Measurements from ENCODE around the gene CEP72. TPM values are rescaled to one million over a fixed set of nuclear protein-coding genes. Genes with fewer than 3 reads are reported as not detected.

The CEP72 gene
- polyA plus RNA-seq, 1 experiment = 1.7 TPM

DNA sequence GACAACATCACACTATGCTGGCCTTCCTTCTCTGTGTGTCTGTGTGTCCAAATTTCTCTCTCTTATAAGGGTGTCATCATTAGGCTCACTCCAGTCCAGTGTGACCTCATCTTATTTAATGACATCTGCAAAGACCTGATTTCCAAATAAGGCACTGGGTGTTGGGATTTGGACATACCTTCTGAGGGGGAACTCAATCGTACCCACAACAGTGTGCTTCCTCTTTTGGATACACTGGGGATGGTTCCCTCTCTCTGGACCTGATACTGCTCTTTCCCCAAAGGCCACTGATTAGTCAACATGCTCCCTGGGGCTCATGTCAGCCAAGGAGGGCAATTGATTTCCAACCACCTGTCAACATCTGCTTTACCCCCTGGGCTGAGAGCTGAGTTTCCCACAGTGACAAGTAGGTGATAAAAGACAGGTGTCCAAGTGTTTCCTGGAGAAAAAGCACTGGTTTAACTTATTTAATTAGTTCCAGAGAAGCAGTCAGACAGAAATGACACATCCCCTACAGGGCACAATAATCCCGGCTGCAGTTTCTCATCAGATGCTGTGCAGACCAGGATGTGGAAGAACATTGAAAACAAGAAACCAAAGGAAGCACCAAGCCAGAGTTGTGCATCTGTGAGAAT is 17.8 kb upstream of the CEP72 start:
- CTCF ChIA-PET = no interaction called here
- TF ChIP-seq, protein P1, sequence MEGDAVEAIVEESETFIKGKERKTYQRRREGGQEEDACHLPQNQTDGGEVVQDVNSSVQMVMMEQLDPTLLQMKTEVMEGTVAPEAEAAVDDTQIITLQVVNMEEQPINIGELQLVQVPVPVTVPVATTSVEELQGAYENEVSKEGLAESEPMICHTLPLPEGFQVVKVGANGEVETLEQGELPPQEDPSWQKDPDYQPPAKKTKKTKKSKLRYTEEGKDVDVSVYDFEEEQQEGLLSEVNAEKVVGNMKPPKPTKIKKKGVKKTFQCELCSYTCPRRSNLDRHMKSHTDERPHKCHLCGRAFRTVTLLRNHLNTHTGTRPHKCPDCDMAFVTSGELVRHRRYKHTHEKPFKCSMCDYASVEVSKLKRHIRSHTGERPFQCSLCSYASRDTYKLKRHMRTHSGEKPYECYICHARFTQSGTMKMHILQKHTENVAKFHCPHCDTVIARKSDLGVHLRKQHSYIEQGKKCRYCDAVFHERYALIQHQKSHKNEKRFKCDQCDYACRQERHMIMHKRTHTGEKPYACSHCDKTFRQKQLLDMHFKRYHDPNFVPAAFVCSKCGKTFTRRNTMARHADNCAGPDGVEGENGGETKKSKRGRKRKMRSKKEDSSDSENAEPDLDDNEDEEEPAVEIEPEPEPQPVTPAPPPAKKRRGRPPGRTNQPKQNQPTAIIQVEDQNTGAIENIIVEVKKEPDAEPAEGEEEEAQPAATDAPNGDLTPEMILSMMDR (IDR thresholded peaks at IDR 0.05; ENCODE audit: insufficient read depth, low read depth, low read length) = no peak
- no peak for DNase-seq (ENCODE audit: low read depth)
- POLR2A ChIA-PET = no interaction called here
- Histone ChIP-seq H3K27me3 (ENCODE audit: control insufficient read depth, insufficient read depth, low read length) (peaks cover 13% of the 10 kb centered on the region), H3K36me3 (ENCODE audit: control insufficient read depth, insufficient read depth, low read length) (no peaks in the 10 kb centered on the region), H3K4me3 (ENCODE audit: low read depth, low read length) (no peak overlapping the region)

DNA sequence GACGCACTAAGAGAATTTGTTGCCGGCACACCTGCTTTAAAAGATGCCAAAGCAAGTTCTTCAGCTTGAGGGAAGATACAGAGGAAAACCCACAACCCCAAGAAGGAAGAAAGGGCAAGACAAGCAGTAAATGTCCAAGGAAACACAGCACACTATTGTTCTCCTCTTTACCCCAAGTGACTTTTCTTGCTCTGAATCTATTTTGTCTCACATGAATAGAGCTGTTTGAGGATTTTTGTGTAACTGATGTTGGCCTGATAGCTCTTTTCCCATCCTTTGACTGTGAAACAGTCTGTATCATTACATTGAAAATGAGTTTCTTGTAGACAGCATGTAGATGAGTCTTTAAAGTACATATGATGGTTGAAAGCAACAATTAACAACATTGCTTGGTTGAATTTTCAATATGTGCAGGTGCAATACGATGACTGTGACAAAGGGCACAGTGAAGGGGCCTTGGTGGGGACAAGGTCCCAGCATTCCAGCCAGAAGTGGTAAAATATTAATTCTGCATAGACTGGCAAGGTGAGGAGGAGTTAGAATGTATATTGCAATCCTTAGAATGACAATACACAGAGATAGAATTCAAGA is 16.8 kb upstream of the CEP72 start:
- POLR2A ChIA-PET = no interaction called here
- no peak for DNase-seq (ENCODE audit: low read depth)
- CTCF ChIA-PET = no interaction called here
- TF ChIP-seq, protein P1 (IDR thresholded peaks at IDR 0.05; ENCODE audit: insufficient read depth, low read depth, low read length) = no peak
- Histone ChIP-seq H3K4me3 (ENCODE audit: low read depth, low read length) (no peak overlapping the region), H3K36me3 (ENCODE audit: control insufficient read depth, insufficient read depth, low read length) (no peaks in the 10 kb centered on the region), H3K27me3 (ENCODE audit: control insufficient read depth, insufficient read depth, low read length) (peaks cover 13% of the 10 kb centered on the region)

DNA sequence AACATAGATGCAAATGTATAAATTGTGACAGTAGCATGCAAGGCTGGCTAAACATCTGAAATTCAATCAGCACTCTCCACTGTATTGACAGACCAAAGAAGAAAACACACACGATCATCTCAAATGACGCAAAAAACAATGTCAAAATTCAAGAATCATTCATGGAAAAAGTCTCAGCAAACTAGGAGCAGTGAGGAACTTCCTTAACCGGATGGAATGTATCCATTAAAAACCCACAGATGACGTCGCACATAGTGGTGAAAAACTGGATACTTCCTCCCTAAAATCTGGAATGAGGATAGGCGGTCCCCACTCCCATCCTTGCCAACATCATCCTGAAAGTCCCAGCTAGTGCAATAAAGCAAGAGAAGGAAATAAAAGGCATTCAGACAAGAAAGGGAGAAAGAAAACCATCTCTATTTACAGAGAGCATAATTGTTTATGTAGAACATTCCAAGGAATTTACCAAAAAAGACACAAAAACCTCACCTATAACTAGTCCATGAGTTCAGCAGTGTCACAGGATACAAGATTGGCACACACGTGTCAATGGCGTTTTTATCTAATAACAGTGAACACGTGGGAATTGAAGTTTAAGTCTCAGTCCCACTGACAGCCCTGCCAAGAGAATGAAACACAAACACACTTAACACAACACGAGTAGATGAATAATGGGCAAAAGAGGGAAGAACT is 14.1 kb upstream of the CEP72 start:
- Histone ChIP-seq H3K36me3 (ENCODE audit: control insufficient read depth, insufficient read depth, low read length) (no peaks in the 10 kb centered on the region), H3K4me3 (ENCODE audit: low read depth, low read length) (no peak overlapping the region), H3K27me3 (ENCODE audit: control insufficient read depth, insufficient read depth, low read length) (peaks cover 13% of the 10 kb centered on the region)
- POLR2A ChIA-PET = no interaction called here
- CTCF ChIA-PET = no interaction called here
- DNase-seq (ENCODE audit: low read depth) = no peak
- TF ChIP-seq, protein P1 (IDR thresholded peaks at IDR 0.05; ENCODE audit: insufficient read depth, low read depth, low read length) = no peak

DNA sequence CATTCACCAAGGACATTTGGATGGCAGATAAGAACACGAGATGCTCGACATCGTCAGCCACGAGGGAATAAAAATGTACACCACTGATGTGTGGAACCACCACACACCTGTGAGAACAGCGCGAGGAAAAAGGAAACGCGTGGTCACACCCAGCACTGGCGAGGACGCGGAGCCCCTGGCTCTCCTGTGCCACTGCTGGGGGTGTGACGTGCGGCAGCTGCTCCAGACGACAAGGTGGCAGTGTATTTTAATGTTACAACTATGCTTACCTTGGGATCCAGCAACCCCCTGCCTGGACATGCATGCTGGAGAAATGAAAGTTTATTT is 13.6 kb upstream of the CEP72 start:
- Histone ChIP-seq H3K27me3 (ENCODE audit: control insufficient read depth, insufficient read depth, low read length) (peaks cover 12% of the 10 kb centered on the region), H3K4me3 (ENCODE audit: low read depth, low read length) (no peak overlapping the region), H3K36me3 (ENCODE audit: control insufficient read depth, insufficient read depth, low read length) (no peaks in the 10 kb centered on the region)
- DNase-seq (ENCODE audit: low read depth) = no peak
- TF ChIP-seq, protein P1 (IDR thresholded peaks at IDR 0.05; ENCODE audit: insufficient read depth, low read depth, low read length) = no peak
- ChIA-PET CTCF (no interaction called here), POLR2A (no interaction called here)

DNA sequence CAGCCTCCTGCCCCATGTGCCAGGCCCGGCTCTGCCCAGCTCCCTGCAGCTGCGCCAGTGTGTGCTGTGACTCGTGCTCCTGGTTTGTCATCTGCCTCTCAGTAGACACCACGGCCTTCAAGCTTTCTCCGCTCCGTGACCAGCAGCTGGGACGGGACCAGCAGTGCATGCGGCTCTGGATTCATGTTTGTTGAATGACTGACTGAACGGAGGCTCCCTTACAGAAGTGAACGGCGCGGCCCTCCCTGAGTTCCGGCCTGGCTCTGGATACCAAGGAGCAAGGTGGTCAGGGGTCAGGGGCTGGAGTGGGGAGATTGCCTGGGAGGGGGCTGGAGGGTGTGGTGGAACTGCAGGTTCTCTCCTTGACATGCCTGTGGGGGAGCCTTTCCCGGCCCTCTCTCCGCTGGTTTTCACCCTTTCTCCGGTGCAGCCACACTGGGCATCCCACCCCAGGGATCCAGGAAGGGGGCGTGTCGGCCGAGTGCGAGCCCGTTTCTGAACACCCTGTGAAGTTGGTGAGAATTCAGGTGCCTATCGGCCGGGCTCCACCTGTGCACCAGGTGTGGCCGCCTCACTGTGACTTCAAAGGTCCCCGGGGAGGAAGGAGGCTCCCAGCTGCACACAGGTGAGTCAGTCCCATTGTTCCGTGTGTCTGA is 11.1 kb upstream of the CEP72 start:
- TF ChIP-seq, protein P1 (IDR thresholded peaks at IDR 0.05; ENCODE audit: insufficient read depth, low read depth, low read length) = no peak
- no peak overlapping the region for H3K4me3 ChIP-seq (ENCODE audit: low read depth, low read length)
- ChIA-PET CTCF (no interaction called here), POLR2A (no interaction called here)
- H3K27me3 ChIP-seq (ENCODE audit: control insufficient read depth, insufficient read depth, low read length) = peaks cover 12% of the 10 kb centered on the region
- no peak for DNase-seq (ENCODE audit: low read depth)
- no peaks in the 10 kb centered on the region for H3K36me3 ChIP-seq (ENCODE audit: control insufficient read depth, insufficient read depth, low read length)
